Measurements from ENCODE around the gene ZBTB46.
"Not testable (repeated sequence)": the region's sequence is repeated elsewhere in the genome, so short reads cannot be mapped to it uniquely, and the experiment has no call there.

The ZBTB46 gene

DNA sequence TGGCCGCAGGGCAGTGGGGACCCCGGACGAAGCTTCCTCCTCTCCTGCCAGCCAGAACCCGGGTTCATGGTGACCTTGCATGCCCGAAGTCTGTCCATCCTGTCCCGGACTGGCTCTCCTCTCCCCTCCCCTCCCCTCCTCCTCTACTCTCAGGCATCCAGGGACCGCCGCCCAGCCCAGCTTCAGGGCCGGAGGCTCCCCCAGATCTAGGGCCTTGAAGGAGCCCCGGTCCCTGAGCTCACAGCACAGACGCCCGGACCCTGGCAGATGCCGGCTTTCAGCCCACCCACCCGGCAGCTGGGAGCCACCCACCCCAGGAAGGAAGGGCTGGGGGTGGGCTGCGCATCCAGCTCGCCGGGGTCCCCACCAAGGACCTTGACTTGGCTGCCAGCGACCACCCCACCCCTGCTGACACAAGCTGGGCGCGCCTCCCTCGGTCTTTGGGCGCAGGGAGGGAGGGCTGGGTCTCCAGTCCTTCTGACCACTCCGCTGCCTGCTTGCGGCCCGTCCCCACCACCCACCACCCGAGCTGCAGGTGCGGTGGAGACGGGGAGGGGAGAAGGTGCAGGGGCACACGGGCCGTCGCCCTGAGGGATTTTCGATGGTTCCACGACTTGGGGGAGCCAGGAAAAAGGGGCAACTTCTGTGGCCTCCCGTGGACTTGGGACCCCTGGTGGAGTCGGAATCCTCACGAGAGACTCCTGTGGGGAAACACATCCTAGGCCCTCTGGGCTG, 24.5 kb upstream of the ZBTB46 start:
- no peak for DNase-seq (ENCODE audit: low read depth)
- TF ChIP-seq, protein P1, sequence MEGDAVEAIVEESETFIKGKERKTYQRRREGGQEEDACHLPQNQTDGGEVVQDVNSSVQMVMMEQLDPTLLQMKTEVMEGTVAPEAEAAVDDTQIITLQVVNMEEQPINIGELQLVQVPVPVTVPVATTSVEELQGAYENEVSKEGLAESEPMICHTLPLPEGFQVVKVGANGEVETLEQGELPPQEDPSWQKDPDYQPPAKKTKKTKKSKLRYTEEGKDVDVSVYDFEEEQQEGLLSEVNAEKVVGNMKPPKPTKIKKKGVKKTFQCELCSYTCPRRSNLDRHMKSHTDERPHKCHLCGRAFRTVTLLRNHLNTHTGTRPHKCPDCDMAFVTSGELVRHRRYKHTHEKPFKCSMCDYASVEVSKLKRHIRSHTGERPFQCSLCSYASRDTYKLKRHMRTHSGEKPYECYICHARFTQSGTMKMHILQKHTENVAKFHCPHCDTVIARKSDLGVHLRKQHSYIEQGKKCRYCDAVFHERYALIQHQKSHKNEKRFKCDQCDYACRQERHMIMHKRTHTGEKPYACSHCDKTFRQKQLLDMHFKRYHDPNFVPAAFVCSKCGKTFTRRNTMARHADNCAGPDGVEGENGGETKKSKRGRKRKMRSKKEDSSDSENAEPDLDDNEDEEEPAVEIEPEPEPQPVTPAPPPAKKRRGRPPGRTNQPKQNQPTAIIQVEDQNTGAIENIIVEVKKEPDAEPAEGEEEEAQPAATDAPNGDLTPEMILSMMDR (IDR thresholded peaks at IDR 0.05; ENCODE audit: control insufficient read depth, extremely low read depth, insufficient read depth), result no peak
- no peak overlapping the region for H3K4me3 ChIP-seq (ENCODE audit: low read depth, low read length)

DNA sequence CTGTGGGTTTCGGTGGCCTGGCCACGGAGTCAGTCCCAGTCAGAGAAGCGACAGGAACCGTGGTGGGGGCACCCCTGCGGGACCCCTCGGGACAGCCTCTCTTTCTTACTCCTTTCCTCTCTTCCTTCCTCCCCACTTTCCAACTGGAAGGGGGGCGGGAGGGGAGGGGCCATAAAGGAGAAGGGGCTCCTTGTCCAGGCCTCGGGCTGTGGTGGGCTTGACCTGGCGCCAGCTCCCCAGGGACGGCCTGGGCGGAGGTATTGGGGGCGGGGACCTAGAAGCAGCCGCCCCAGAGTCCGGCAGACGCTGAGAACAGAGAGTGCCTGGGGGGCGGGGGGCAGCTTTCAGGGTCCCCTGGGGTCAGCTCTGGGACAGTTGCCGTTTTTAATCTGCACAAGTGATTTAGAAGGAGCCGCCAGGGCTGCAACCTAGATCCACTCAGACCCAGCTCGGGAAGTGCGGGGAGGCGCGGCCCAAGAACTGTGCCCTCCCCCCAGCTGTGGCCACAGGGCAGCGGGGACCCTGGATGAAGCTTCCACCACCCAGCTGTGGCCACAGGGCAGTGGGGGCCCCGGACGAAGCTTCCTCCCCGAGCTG, 23.8 kb upstream of the ZBTB46 start:
- TF ChIP-seq, protein P1 (IDR thresholded peaks at IDR 0.05; ENCODE audit: control insufficient read depth, extremely low read depth, insufficient read depth), result no peak
- H3K4me3 ChIP-seq (ENCODE audit: low read depth, low read length), result no peak overlapping the region
- no peak for DNase-seq (ENCODE audit: low read depth)

DNA sequence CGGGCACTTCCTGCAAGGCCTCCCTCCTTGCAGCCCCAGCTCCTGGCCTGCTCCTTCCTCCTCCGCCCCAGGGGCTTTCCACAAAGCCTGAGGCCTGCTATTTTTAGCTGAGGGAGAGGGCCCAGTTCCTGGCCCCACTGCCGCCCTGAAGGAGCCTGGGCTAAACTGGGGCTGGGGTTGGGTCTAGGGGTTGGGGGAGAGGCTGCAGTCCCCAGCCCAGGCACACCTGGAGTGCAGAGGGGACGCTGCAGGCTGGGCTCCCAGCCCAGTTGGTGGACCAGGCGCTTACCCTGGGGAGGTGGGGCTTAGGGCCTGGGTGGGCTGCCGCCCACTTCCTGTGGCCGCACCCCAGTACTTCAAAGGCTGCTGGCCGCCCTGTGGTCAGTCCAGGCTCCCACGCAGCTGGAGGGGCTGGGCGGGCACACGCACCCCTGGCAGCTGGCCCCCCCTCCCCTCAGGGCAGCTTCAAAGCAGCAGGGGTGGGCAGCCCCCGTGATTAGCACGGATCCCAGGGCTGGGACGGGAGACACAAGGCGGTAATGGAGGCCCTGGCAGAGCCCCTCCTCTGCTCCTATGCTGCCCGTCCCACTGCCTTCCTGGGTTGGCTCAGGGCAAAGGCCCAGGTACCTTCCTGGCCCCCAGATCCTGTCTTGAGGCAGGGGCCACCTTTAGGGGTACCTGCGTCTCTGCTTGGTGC, 23.2 kb upstream of the ZBTB46 start:
- TF ChIP-seq, protein P1 (IDR thresholded peaks at IDR 0.05; ENCODE audit: control insufficient read depth, extremely low read depth, insufficient read depth), result no peak
- DNase-seq (ENCODE audit: low read depth), result no peak
- no peak overlapping the region for H3K4me3 ChIP-seq (ENCODE audit: low read depth, low read length)

DNA sequence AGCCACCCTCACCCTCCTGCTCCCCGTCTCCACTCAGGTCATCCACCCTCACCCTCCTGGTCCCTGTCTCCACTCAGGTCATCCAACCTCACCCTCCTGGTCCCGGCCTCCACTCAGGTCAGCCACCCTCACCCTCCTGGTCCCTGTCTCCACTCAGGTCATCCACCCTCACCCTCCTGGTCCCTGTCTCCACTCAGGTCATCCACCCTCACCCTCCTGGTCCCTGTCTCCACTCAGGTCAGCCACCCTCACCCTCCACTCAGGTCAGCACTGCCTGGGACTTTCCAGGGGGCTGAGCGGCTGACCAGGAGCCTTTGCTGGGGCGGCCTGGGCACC, 22.6 kb upstream of the ZBTB46 start:
- H3K4me3 ChIP-seq (ENCODE audit: low read depth, low read length), result not testable (repeated sequence)

DNA sequence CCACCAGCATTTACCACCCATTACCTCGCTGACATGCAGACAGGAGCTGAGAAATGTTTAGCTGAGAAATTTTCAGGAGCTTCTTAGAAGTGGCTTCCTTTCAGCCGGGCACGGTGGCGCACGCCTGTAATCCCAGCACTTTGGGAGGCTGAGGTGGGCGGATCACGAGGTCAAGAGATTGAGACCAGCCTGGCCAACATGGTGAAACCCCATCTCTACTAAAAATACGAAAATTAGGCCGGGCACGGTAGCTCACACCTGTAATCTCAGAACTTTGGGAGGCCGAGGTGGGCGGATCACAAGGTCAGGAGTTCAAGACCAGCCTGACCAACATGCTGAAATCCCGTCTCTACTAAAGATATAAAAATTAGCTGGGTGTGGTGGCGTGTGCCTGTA, 20.5 kb upstream of the ZBTB46 start:
- DNase-seq (ENCODE audit: low read depth); H3K4me3 ChIP-seq (ENCODE audit: low read depth, low read length): not testable (repeated sequence)

More for the DNA sequence above, 22.6 kb upstream of the ZBTB46 start:
- DNase-seq (ENCODE audit: low read depth), result not testable (repeated sequence)

DNA sequence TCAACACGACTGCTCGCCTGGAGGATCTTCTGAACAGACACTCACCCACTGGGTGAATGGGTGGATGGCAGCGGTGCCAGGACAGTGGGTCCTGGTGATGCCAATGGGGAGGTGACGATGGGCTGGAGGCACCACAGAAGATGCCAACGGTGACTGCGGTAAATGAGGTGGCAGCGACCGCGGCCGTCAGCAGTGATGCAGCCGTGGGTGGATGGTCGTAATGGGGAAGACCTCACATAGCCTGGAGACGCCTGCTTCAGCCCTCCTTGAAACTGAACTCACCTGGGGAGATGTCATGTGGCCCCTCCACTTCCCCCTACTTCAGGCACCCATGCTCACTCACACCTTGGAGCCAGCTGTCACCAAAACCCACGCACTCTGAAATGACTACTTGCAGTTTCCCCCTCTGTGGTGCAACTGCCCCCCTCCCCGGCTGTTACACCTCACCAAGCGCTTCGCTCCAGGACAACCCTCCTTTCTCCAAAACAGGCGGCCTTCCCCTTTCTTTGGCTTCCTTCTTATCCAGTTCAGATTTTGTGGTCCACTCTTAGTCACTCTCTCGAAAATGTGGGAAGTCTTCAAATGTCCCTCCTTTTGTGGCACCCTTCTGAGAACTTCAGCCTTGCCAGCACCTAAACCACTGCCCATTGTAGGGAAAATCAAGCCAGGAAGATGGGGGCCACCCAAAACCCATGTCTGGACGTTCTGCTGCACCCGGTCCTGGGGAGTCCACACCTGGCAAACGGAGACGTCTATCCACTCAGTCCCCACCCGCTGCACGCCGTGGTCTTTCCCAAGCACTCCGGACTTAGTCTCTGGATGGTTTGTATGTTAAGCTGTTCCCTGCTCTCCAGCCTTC, 19.9 kb upstream of the ZBTB46 start:
- no peak for DNase-seq (ENCODE audit: low read depth)
- H3K4me3 ChIP-seq (ENCODE audit: low read depth, low read length), result no peak overlapping the region
- TF ChIP-seq, protein P1 (IDR thresholded peaks at IDR 0.05; ENCODE audit: control insufficient read depth, extremely low read depth, insufficient read depth), result no peak

DNA sequence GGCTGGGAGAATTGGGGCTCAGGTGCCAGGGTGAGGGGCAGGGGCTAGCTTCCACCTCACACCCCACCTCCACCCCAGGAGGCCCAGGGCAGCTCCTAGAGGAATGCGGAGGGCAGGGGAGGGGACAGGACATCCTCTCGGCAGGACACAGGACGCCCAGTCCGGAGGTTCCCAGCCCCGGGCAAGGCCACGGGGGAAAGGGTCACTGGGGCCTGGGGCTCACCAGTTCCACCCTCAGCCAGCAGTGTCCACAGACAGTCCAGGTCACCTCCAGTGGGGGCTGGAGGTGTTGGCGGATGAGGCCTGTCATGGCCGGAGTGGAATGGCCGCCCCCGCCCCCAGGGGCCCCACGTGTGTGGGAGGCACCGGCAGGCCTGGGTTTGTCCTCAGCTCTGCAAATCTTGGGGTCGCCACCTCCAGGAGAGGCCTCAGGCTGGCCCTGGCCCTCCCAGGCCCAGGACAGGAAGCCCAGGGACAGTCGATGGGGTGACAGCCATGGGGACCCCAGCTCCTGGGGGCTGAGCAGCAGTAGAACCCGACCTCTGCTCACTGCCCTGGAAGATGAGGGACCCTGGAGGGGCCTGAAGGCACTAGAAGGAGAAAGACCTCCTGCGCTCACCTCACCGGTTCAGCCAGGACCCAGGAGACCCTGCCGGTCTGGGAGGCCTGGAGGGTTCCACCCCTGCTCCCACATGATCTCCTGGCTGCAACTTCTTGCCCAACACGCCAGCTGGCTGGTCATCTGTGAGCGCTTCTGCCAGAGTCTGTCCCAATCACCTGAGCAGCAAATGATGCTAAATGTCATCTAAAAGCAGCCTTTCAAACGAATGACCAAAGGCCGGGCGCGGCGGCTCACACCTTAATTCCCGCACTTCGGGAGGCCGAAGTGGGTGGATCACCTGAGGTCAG, 17.2 kb upstream of the ZBTB46 start:
- H3K4me3 ChIP-seq (ENCODE audit: low read depth, low read length), result no peak overlapping the region
- TF ChIP-seq, protein P1 (IDR thresholded peaks at IDR 0.05; ENCODE audit: control insufficient read depth, extremely low read depth, insufficient read depth), result no peak

More for the DNA sequence above, 17.2 kb upstream of the ZBTB46 start:
- DNase-seq (ENCODE audit: low read depth), result no peak
